ENCODE data around the gene MAGI2. TPM values are rescaled to one million over a fixed set of nuclear protein-coding genes. Genes with fewer than 3 reads are reported as not detected.

The MAGI2 gene
- total and polyA plus RNA-seq, 4 donors, result 0.37 to 4.1 (median 1.4) TPM

GRCh38 chr7:79357101-79357500 is 96.4 kb downstream of the MAGI2 start:
- TF ChIP-seq TAF1 (conservative IDR thresholded peaks at IDR 0.05) (no peak), HNF4G (IDR thresholded peaks at IDR 0.05) (no peak), ZBTB33 (IDR thresholded peaks at IDR 0.05) (no peak), ATF3 (IDR thresholded peaks at IDR 0.05) (no peak), HNF4A (conservative IDR thresholded peaks at IDR 0.05) (no peak), JUND (IDR thresholded peaks at IDR 0.05) (no peak), RAD21 (IDR thresholded peaks at IDR 0.05) (no peak), MAX (IDR thresholded peaks at IDR 0.05) (no peak), NR2F2 (IDR thresholded peaks at IDR 0.05) (no peak), YY1 (IDR thresholded peaks at IDR 0.05) (no peak), GABPA (IDR thresholded peaks at IDR 0.05 in 1 of 2, conservative IDR thresholded peaks at IDR 0.05 in 1 of 2) (no peak), SP1 (IDR thresholded peaks at IDR 0.05) (no peak), FOXA2 (IDR thresholded peaks at IDR 0.05) (no peak), RXRA (IDR thresholded peaks at IDR 0.05) (no peak), FOXA1 (IDR thresholded peaks at IDR 0.05) (no peak), CTCF (IDR thresholded peaks at IDR 0.05; ENCODE audit: low read depth, low read length, missing input control) (no peak)

GRCh38 chr7:79353720-79354468 is 99.6 kb downstream of the MAGI2 start:
- WGBS, result 91% methylated on average over 2 of the region's 2 CpGs
- H3K4me1 ChIP-seq (ENCODE audit: control insufficient read depth in 4 of 4, insufficient read depth in 4 of 4, low read length in 3 of 4), result peaks cover 0 to 4% (median 0%) of the 10 kb centered on the region in 4 donors
- no peaks in the 10 kb centered on the region for H3K9me3 ChIP-seq (ENCODE audit: control insufficient read depth in 4 of 4, low read length in 3 of 4)
- H3K36me3 ChIP-seq (ENCODE audit: control insufficient read depth in 4 of 4, insufficient read depth in 3 of 4, low read depth in 1 of 4, low read length in 3 of 4), result no peaks in the 10 kb centered on the region
- no peak overlapping the region for H3K4me3 ChIP-seq (ENCODE audit: low read depth in 1 of 3, low read length in 3 of 3)
- H3K9ac ChIP-seq (ENCODE audit: low read depth in 1 of 2, low read length in 2 of 2), result no peak overlapping the region
- TF ChIP-seq YY1 (IDR thresholded peaks at IDR 0.05), result no peak
- no peaks in the 10 kb centered on the region for H3K27me3 ChIP-seq (ENCODE audit: control insufficient read depth in 4 of 4, insufficient read depth in 4 of 4, low read length in 3 of 4)
- no peak overlapping the region for H3K27ac ChIP-seq (ENCODE audit: low read depth in 1 of 2, low read length in 2 of 2)
- no peak for DNase-seq (ENCODE audit: low spot score)

More at GRCh38 chr7:79357101-79357500, 96.4 kb downstream of the MAGI2 start:
- H3K4me3 ChIP-seq (ENCODE audit: low read depth in 1 of 3, low read length in 3 of 3), result no peak overlapping the region
- 71% methylated on average over 1 of the region's 1 CpG for WGBS
- no peaks in the 10 kb centered on the region for H3K9me3 ChIP-seq (ENCODE audit: control insufficient read depth in 4 of 4, low read length in 3 of 4)
- H3K27ac ChIP-seq (ENCODE audit: low read depth in 1 of 2, low read length in 2 of 2), result no peak overlapping the region
- H3K36me3 ChIP-seq (ENCODE audit: control insufficient read depth in 4 of 4, insufficient read depth in 3 of 4, low read depth in 1 of 4, low read length in 3 of 4), result no peaks in the 10 kb centered on the region
- H3K9ac ChIP-seq (ENCODE audit: low read depth in 1 of 2, low read length in 2 of 2), result no peak overlapping the region
- DNase-seq (ENCODE audit: low spot score), result no peak
- peaks cover 0 to 4% (median 0%) of the 10 kb centered on the region in 4 donors for H3K4me1 ChIP-seq (ENCODE audit: control insufficient read depth in 4 of 4, insufficient read depth in 4 of 4, low read length in 3 of 4)
- H3K27me3 ChIP-seq (ENCODE audit: control insufficient read depth in 4 of 4, insufficient read depth in 4 of 4, low read length in 3 of 4), result no peaks in the 10 kb centered on the region

Data from liver (tissue), 9 donors.